K562 (cell line): ENCODE data around the gene C21orf58. TPM values are rescaled to one million over a fixed set of nuclear protein-coding genes. Genes with fewer than 3 reads are reported as not detected.
A peak's percentile ranks its signal among the peaks of the same experiment; 100 is the strongest.

ENCODE experiments used
- ATAC-seq: fragments of 200-7000 bp; cut with Tn5 transposase; 3 replicates; pipeline ENCODE4 v1.9.1; 2020; ENCODE audit warnings: moderate library complexity
- BruUV-seq: library from RNA; stranded (reverse); fragments of 400-500 nt; replicated peaks from 2 replicates; lab custom pipeline; 2021; lab: Mats Ljungman, UMichigan
- CTCF ChIA-PET: fragments of 300-600 bp; formaldehyde crosslinking; extraction: SDS; loops from one replicate; lab custom pipeline; 2021; ENCODE audit warnings: low intra/inter-chr PET ratio; lab: Yijun Ruan, JAX
- POLR2A ChIA-PET: fragments of 300-600, 350-650 bp; sonication (Branson Sonifier 250); formaldehyde crosslinking; extraction: SDS; loops from one replicate; lab custom pipeline; 2021; ENCODE audit warnings: antibody characterized with exemption, inconsistent platforms; lab: Yijun Ruan, JAX
- DNase-seq, 4 experiments: peaks; one replicate each; pipeline versions ENCODE4 v3.0.0 to v3.0.0-alpha.2; 2011 to 2018; ENCODE audit warnings: low spot score in 3 of 4, mixed read lengths in 3 of 4; ENCODE audit errors: extremely low read depth in 1 of 4
- FAIRE-seq: peaks from 2 replicates; lab custom pipeline; 2011; peaks lifted over from hg19 to GRCh38; lab: Jason Lieb, UNC
- H2AFZ ChIP-seq: 2 replicates; pipeline ENCODE4 v1.6.0; 2011; ENCODE audit warnings: low read depth, low read length, control low read depth, inconsistent platforms
- H3K27ac ChIP-seq: fragments of 200-600 bp; 3 replicates; pipeline ENCODE4 v1.8.0; 2011; ENCODE audit warnings: low read depth, mild to moderate bottlenecking, control low read depth, inconsistent platforms, low read length, moderate library complexity, mixed read lengths; ENCODE audit errors: extremely low read depth
- H3K27me3 ChIP-seq, 2 experiments: fragments of 300-600 bp in 1 of 2; 2 replicates in 1 of 2; 3 replicates in 1 of 2; pipeline versions ENCODE4 v1.6.0 to v1.8.0; 2011; ENCODE audit warnings: inconsistent platforms in 2 of 2, low read length in 2 of 2, mild to moderate bottlenecking in 1 of 2, mixed read lengths in 1 of 2, moderate library complexity in 1 of 2; ENCODE audit not compliant: control insufficient read depth in 2 of 2, insufficient read depth in 2 of 2
- H3K36me3 ChIP-seq: fragments of 300-600 bp; 3 replicates; pipeline ENCODE4 v1.8.0; 2011; ENCODE audit warnings: mild to moderate bottlenecking, low read length, inconsistent platforms; ENCODE audit not compliant: control insufficient read depth, insufficient read depth
- H3K4me1 ChIP-seq, 2 experiments: fragments of 200-600 bp in 1 of 2; replicated peaks in 1 of 2; 2 replicates in 1 of 2; 3 replicates in 1 of 2; pipeline versions ENCODE4 v1.5.1 to v1.8.0; 2011; ENCODE audit warnings: inconsistent platforms in 2 of 2, low read length in 2 of 2, mild to moderate bottlenecking in 1 of 2, mixed read lengths in 1 of 2, moderate library complexity in 1 of 2; ENCODE audit not compliant: control insufficient read depth in 2 of 2, insufficient read depth in 2 of 2
- H3K4me2 ChIP-seq: 2 replicates; pipeline ENCODE4 v1.6.1; 2011; ENCODE audit warnings: low read length, control low read depth, inconsistent platforms, mixed read lengths; ENCODE audit not compliant: insufficient read depth
- H3K4me3 ChIP-seq: fragments of 200-600 bp; sonication (generic), shearing (Covaris generic); 2 replicates; pipeline ENCODE4 v1.5.1; 2016; ENCODE audit warnings: control low read depth, inconsistent platforms
- H3K79me2 ChIP-seq: fragments of 200-600 bp; 3 replicates; pipeline ENCODE4 v1.8.0; 2011; ENCODE audit warnings: low read length, inconsistent platforms; ENCODE audit not compliant: control insufficient read depth, insufficient read depth
- H3K9ac ChIP-seq, 2 experiments: 2 replicates each; pipeline versions ENCODE4 v1.6.0 to v1.6.1; 2011; ENCODE audit warnings: low read depth in 2 of 2, low read length in 2 of 2, control low read depth in 1 of 2, inconsistent platforms in 1 of 2, mild to moderate bottlenecking in 1 of 2, mixed read lengths in 1 of 2; ENCODE audit not compliant: insufficient read depth in 1 of 2
- H3K9me1 ChIP-seq: one replicate; pipeline ENCODE4 v1.6.0; 2011; ENCODE audit warnings: inconsistent platforms, mild to moderate bottlenecking, low read length, moderate library complexity; ENCODE audit not compliant: control insufficient read depth, insufficient read depth
- H3K9me3 ChIP-seq: replicated peaks from 2 replicates; pipeline ENCODE4 v1.5.1; 2011; ENCODE audit warnings: low read depth, low read length, inconsistent platforms; ENCODE audit not compliant: control insufficient read depth, insufficient read depth
- H4K20me1 ChIP-seq: replicated peaks from 2 replicates; pipeline ENCODE4 v1.6.1; 2011; ENCODE audit warnings: low read length, inconsistent platforms, mixed read lengths; ENCODE audit not compliant: control insufficient read depth, insufficient read depth
- ASH1L ChIP-seq: fragments of 450-650 bp; IDR thresholded peaks from 2 replicates; pipeline ENCODE4 v1.6.1; 2018; ENCODE audit warnings: borderline replicate concordance, mild to moderate bottlenecking, low read depth; ENCODE audit not compliant: partially characterized antibody
- MCM7 ChIP-seq, 2 experiments: fragments of 450-650 bp; IDR thresholded peaks; 2 replicates each; pipeline ENCODE4 v1.6.1; 2016 to 2018
- RBM14 ChIP-seq: fragments of 200-400 bp; formaldehyde crosslinking; IDR thresholded peaks from 2 replicates; pipeline ENCODE4 v1.6.1; 2018; ENCODE audit warnings: low read depth, mild to moderate bottlenecking, low read length, moderate library complexity, borderline replicate concordance; ENCODE audit not compliant: insufficient read depth
- RBM22 ChIP-seq: fragments of 200-400 bp; formaldehyde crosslinking; IDR thresholded peaks from 2 replicates; pipeline ENCODE4 v1.6.1; 2018; ENCODE audit warnings: low read length, low read depth; ENCODE audit not compliant: poor library complexity, severe bottlenecking
- ZNF124 ChIP-seq: sonication (generic); formaldehyde crosslinking; IDR thresholded peaks from 2 replicates; pipeline ENCODE4 v1.8.1; 2022; ENCODE audit warnings: missing genetic modification reagents
- ZNF140 ChIP-seq: fragments of 250-450 bp; sonication (Bioruptor Pico); IDR thresholded peaks from 2 replicates; pipeline ENCODE4 v1.8.0; 2021; ENCODE audit warnings: moderate library complexity, mild to moderate bottlenecking, inconsistent platforms
- ZNF785 ChIP-seq: fragments of 250-450 bp; sonication (Bioruptor Pico); IDR thresholded peaks from 2 replicates; pipeline ENCODE4 v1.4.0; 2020; ENCODE audit warnings: mild to moderate bottlenecking
- ZSCAN29 ChIP-seq: fragments of 450-650 bp; IDR thresholded peaks from 2 replicates; pipeline ENCODE4 v1.6.1; 2017
- WGBS: fragments of 100-300 bp; shearing (Covaris generic); methylation state at CpG from one replicate; pipeline ENCODE4 v1.1.6; 2016; ENCODE audit warnings: low coverage, mixed read lengths; ENCODE audit not compliant: insufficient coverage; ENCODE audit errors: missing lambda C conversion rate; 5-methylcytosine and 5-hydroxymethylcytosine counted together
- in situ Hi-C: fragments of 300-500 bp; cut with MboI; formaldehyde crosslinking; loops from 4 replicates; pipeline ENCODE4 v1.15.0; 2018; ENCODE audit warnings: inconsistent platforms, mixed read lengths
- intact Hi-C: fragments of 100-400 bp; cut with micrococcal nuclease; formaldehyde crosslinking; loops from 2 replicates; pipeline ENCODE4 v1.14.2; 2022
- polyA plus RNA-seq, 8 experiments: library from polyadenylated mRNA; depleted of rRNA in 4 of 8; stranded (reverse) in 5 of 8; unstranded in 3 of 8; fragments of >200 nt; fragmentation: Nextera tagmentation in 2 of 8; fragmentation: Illumina TruSeq in 1 of 8; extraction: Ambion mirVana in 2 of 8; extraction: Trizol in 1 of 8; gene quantifications; 2 replicates each; pipeline versions ENCODE4 v1.2.1 to v1.2.3, GENCODE V29; 2011 to 2014; ENCODE audit warnings: inconsistent platforms in 1 of 8, missing spikeins in 1 of 8
- total RNA-seq, 7 experiments: library from RNA; depleted of rRNA in 6 of 7; stranded (reverse); fragments of >200 nt in 6 of 7; fragmentation: Illumina TruSeq in 2 of 7; extraction: Trizol in 2 of 7; gene quantifications; 2 replicates each; pipeline versions ENCODE4 v1.2.1 to v1.2.3, GENCODE V29; 2011 to 2021; ENCODE audit warnings: low replicate concordance in 1 of 7
- TF ChIP-seq, protein P1 (sequence below): fragments of 450-650 bp; IDR thresholded peaks from 2 replicates; pipeline ENCODE4 v1.6.1; 2016; ENCODE audit warnings: antibody characterized with exemption

The C21orf58 gene
- total and polyA plus RNA-seq, 9 of the 15 experiments (the other 6 are each of a cell fraction or from before 2014, with no cell fraction given), result 1.2 to 30.5 (median 12.4) TPM

DNA sequence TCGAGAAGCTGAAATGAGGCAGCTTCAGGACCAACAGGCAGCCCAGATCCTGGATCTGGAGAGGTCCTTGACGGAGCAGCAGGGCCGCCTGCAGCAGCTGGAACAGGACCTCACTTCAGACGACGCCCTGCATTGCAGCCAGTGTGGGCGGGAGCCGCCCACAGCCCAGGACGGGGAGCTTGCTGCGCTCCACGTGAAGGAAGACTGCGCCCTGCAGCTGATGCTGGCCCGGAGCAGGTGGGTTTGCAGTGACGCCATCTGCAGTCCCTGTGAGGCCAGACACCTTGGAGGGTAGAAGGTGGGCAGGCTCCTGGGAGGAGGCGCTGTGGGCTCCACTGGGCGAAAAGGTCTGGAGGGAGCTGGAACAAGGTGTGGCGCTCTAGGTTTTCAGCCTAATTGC lies 40.0 kb upstream of the C21orf58 start:
- POLR2A ChIA-PET, result interaction anchor here (0.6 kb wide), 1 partner anchor 95 kb away, joined by 3 read pairs; the partner anchor contains the start of gene DIP2A
- in situ Hi-C loops, result no loop called here
- 94% methylated on average over 16 of the region's 16 CpGs for WGBS
- H3K4me3 ChIP-seq, result no peak overlapping the region
- no peak overlapping the region for H3K4me2 ChIP-seq
- H3K27me3 ChIP-seq, result no peaks in the 10 kb centered on the region
- peaks cover 76% of the 10 kb centered on the region; the same call in 2 of the 3 replicates for H3K36me3 ChIP-seq
- H4K20me1 ChIP-seq, result no peaks in the 10 kb centered on the region
- no peaks in the 10 kb centered on the region for H3K9me1 ChIP-seq
- no peak overlapping the region for H2AFZ ChIP-seq
- H3K79me2 ChIP-seq, result peaks cover 3% of the 10 kb centered on the region; the same call in 1 of the 3 replicates
- ATAC-seq, result no peak
- H3K27ac ChIP-seq, result no peak overlapping the region
- DNase-seq, result no peak
- no peaks in the 10 kb centered on the region for H3K9me3 ChIP-seq
- no peak for FAIRE-seq
- H3K9ac ChIP-seq, result no peak overlapping the region
- TF ChIP-seq ZSCAN29 (no peak), RBM22 (peak; percentile 31)
- TF ChIP-seq, all 486 proteins: peak for 1
- H3K4me1 ChIP-seq, result peaks cover 0 to 7% of the 10 kb centered on the region in 2 experiments; a peak in 1 of 5 replicates
- CTCF ChIA-PET, result no interaction called here
- intact Hi-C loops, result no loop called here
- BruUV-seq, result no TSS peak

GRCh38 chr21:46362946-46363345 lies 39.3 kb upstream of the C21orf58 start:
- no peak overlapping the region for H3K4me2 ChIP-seq
- intact Hi-C loops (no loop called here), in situ Hi-C loops (no loop called here)
- H3K9ac ChIP-seq, result 0 out of 4 replicates have a peak overlapping the region, but pooled peaks of 1 of the 2 experiments have one; percentile 2
- CTCF ChIA-PET, result no interaction called here
- H3K9me3 ChIP-seq, result no peaks in the 10 kb centered on the region
- no peak overlapping the region for H3K27ac ChIP-seq
- ATAC-seq, result no peak
- 91% methylated on average over 15 of the region's 15 CpGs for WGBS
- no TSS peak for BruUV-seq
- peaks cover 78% of the 10 kb centered on the region; the same call in 2 of the 3 replicates for H3K36me3 ChIP-seq
- H4K20me1 ChIP-seq, result no peaks in the 10 kb centered on the region
- FAIRE-seq, result no peak
- no peaks in the 10 kb centered on the region for H3K79me2 ChIP-seq
- no peak overlapping the region for H2AFZ ChIP-seq
- H3K4me3 ChIP-seq, result no peak overlapping the region
- peaks cover 0 to 7% of the 10 kb centered on the region in 2 experiments; a peak in 1 of 5 replicates for H3K4me1 ChIP-seq
- no peaks in the 10 kb centered on the region for H3K27me3 ChIP-seq
- H3K9me1 ChIP-seq, result peaks cover 4% of the 10 kb centered on the region
- POLR2A ChIA-PET, result no interaction called here
- DNase-seq, result no peak
- TF ChIP-seq, protein P1, sequence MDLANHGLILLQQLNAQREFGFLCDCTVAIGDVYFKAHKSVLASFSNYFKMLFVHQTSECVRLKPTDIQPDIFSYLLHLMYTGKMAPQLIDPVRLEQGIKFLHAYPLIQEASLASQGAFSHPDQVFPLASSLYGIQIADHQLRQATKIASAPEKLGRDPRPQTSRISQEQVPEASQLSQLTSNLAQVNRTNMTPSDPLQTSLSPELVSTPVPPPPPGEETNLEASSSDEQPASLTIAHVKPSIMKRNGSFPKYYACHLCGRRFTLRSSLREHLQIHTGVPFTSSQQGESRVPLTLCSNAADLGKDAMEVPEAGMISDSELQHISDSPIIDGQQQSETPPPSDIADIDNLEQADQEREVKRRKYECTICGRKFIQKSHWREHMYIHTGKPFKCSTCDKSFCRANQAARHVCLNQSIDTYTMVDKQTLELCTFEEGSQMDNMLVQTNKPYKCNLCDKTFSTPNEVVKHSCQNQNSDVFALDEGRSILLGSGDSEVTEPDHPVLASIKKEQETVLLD, result no peak
- TF ChIP-seq ZNF124 (no peak), RBM14 (no peak), MCM7 (IDR thresholded peaks at IDR 0.05) (no peak), ZNF140 (no peak), ZNF785 (CRISPR knock-in tag) (no peak), ASH1L (no peak)
